ENCODE results near the gene GALK2.

GRCh38 chr15:49122541-49123062, 47.4 kb upstream of the GALK2 start:
- TF ChIP-seq EZH2phosphoT487 (IDR thresholded peaks at IDR 0.05; ENCODE audit: low read length): no peak
- no peak for TF ChIP-seq CTCF (IDR thresholded peaks at IDR 0.05; ENCODE audit: low read length)

Data from MM.1S (cell line).